GM12891 (cell line): Measurements from ENCODE around the gene NUDT14.

Experiments
- DNase-seq: peaks from one replicate; pipeline ENCODE4 v3.0.0; 2011; ENCODE audit warnings: low spot score; ENCODE audit not compliant: insufficient read length
- FAIRE-seq: peaks from 2 replicates; lab custom pipeline; 2011; peaks lifted over from hg19 to GRCh38; lab: Jason Lieb, UNC
- PAX5 ChIP-seq: IDR thresholded peaks from 2 replicates; pipeline ENCODE4 v1.6.1; 2011; ENCODE audit warnings: low read length, moderate library complexity, mild to moderate bottlenecking; ENCODE audit not compliant: insufficient read depth, severe bottlenecking
- POLR2A ChIP-seq: IDR thresholded peaks from 2 replicates; pipeline ENCODE4 v1.6.1; 2011; ENCODE audit warnings: low read depth, low read length, control low read depth
- POLR2AphosphoS5 ChIP-seq: IDR thresholded peaks from 2 replicates; pipeline ENCODE4 v1.6.1; 2011; ENCODE audit warnings: low read depth, low read length, control low read depth
- POU2F2 ChIP-seq: IDR thresholded peaks from 2 replicates; pipeline ENCODE4 v1.6.1; 2011; ENCODE audit warnings: low read depth, mild to moderate bottlenecking, control low read depth, low read length, moderate library complexity
- SPI1 ChIP-seq: IDR thresholded peaks from 2 replicates; pipeline ENCODE4 v1.6.1; 2011; ENCODE audit warnings: low read depth, low read length, control low read depth
- TAF1 ChIP-seq: IDR thresholded peaks from 2 replicates; pipeline ENCODE4 v1.6.1; 2011; ENCODE audit warnings: low read depth, low read length, control low read depth

Gene NUDT14

GRCh38 chr14:105206873-105207272 is 25.8 kb upstream of the NUDT14 start:
- no peak for TF ChIP-seq POLR2AphosphoS5
- TF ChIP-seq PAX5 = no peak
- no peak for TF ChIP-seq POU2F2
- TF ChIP-seq SPI1 = no peak
- no peak for TF ChIP-seq TAF1
- no peak for TF ChIP-seq POLR2A
- no peak for DNase-seq
- no peak for FAIRE-seq

DNA sequence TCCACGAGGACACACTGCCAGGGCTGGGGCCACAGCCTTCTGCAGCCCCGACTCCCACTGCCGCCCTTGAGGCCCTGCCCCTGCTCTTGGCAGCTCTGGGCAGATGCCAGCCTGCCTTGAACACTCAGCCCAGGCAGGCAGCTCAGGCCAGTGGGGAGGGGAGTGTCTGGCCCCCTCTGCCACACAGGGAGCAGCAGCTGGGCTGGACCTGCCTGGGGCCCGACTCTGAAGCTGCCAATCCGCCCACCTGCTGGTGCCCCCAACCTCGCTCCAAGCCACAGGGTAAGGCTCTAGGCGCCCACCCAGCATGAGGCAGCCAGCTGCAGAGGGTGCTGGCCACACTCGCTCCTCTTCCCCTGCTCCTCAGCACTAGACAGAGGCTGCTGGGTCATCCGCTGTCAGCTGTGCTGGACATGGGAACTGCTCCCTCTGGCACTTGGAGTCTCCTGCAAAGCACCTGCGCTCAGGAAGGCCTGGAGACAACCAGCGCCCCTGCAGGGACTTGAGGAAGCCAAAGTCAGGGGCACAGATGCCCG is 24.6 kb upstream of the NUDT14 start:
- DNase-seq (no peak), FAIRE-seq (no peak)
- TF ChIP-seq POLR2AphosphoS5 = no peak
- TF ChIP-seq POU2F2 = no peak
- no peak for TF ChIP-seq POLR2A

- no peak for FAIRE-seq
- DNase-seq = no peak
- TF ChIP-seq PAX5 (no peak), POU2F2 (no peak), POLR2A (no peak), SPI1 (no peak), POLR2AphosphoS5 (no peak), TAF1 (no peak)
These were observed 24.0 kb upstream of the NUDT14 start for GRCh38 chr14:105204931-105205672.

- FAIRE-seq (peak; percentile 57), DNase-seq (no peak)
- no peak for TF ChIP-seq TAF1
- 0 out of 2 replicates have a peak, but pooled peaks have one; percentile 11 for TF ChIP-seq POLR2AphosphoS5
These were observed 23.3 kb upstream of the NUDT14 start for GRCh38 chr14:105204206-105204930.

GRCh38 chr14:105203701-105204100 is 22.6 kb upstream of the NUDT14 start:
- TF ChIP-seq TAF1 = no peak
- TF ChIP-seq PAX5 = no peak
- no peak for TF ChIP-seq SPI1
- no peak for TF ChIP-seq POLR2A
- no peak for TF ChIP-seq POLR2AphosphoS5
- TF ChIP-seq POU2F2 = no peak
- no peak for FAIRE-seq
- DNase-seq = no peak

GRCh38 chr14:105203057-105203531 is 22.0 kb upstream of the NUDT14 start:
- DNase-seq = peak; percentile 87
- no peak for TF ChIP-seq PAX5
- TF ChIP-seq POLR2AphosphoS5 = no peak
- TF ChIP-seq TAF1 = no peak
- peak; percentile 78 for FAIRE-seq

- no peak for DNase-seq
These were observed 20.9 kb upstream of the NUDT14 start for GRCh38 chr14:105201925-105202513.

DNA sequence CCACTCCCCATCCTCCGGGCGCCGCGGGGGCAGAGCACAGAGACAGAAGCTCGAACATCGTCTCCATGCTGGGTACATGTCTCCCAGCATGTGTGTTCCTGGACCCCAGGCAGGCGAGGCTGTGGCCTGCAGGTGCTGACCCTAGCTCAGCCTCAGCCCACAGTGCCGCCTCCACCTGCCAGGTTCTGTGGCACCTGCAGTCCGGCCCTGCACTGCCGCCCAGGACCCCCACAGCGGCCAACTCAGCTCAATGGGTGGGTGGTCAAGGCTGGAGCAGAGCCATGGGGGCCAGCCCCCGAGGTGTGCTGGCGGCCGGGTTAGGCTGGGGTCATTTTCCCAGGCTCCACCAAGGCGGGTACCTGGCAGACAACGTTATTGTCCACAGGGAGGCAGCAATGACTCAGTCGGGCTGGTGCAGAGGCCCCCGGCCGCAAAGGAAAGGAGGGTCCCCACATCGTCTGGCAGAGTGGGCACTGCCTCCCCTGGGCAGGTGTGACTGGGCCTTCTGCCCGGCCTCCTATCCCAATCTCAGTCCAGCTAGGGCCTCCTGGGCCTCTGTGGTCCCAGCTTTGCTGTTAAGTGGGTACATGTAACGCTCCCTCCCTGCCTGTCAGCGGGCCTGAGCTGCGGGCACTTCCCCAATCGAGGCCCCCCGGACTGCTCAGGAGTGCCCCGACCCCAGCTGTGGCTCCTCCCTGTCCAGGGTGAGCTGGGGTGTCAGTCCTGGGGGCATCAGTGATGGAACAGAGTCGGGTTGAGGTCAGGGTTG is 20.2 kb upstream of the NUDT14 start:
- DNase-seq (no peak), FAIRE-seq (peak; percentile 52)
- no peak for TF ChIP-seq POLR2AphosphoS5
- TF ChIP-seq PAX5 = no peak
- TF ChIP-seq SPI1 = no peak
- TF ChIP-seq TAF1 = no peak
- TF ChIP-seq POU2F2 = no peak
- no peak for TF ChIP-seq POLR2A

More at GRCh38 chr14:105201925-105202513, 20.9 kb upstream of the NUDT14 start:
- TF ChIP-seq POLR2A = no peak
- no peak for TF ChIP-seq SPI1
- no peak for TF ChIP-seq POU2F2
- no peak for TF ChIP-seq PAX5
- TF ChIP-seq TAF1 = no peak
- no peak for TF ChIP-seq POLR2AphosphoS5
- no peak for FAIRE-seq

DNA sequence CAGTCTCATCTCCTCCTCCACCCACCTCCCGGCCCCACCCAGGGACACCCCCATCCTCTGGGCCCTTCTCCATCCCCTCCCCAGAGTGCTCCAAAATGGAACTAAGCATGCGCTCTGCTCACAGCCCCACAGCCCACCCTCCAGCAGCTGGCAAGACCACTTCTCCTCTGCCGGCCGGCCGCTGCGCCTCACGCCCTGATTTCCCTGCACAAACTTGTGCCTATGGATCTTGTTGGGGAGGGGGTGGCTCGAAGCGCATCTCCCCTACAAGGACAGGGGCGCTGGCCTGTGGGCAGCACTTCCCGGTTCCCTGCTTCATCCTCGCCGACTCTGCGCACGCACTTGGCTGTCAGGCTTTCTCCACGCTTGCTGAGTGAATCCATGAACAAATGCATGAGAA is 19.5 kb upstream of the NUDT14 start:
- TF ChIP-seq POLR2A = no peak
- no peak for TF ChIP-seq POU2F2
- no peak for TF ChIP-seq SPI1
- no peak for TF ChIP-seq POLR2AphosphoS5
- TF ChIP-seq TAF1 = no peak
- no peak for TF ChIP-seq PAX5
- DNase-seq (no peak), FAIRE-seq (no peak)
